COLO829 (cell line): Measurements from ENCODE around the gene CD82.

Experiments
- DNase-seq: peaks from one replicate; pipeline ENCODE4 v3.0.0; 2012; ENCODE audit warnings: low spot score

CD82 gene, protein sequence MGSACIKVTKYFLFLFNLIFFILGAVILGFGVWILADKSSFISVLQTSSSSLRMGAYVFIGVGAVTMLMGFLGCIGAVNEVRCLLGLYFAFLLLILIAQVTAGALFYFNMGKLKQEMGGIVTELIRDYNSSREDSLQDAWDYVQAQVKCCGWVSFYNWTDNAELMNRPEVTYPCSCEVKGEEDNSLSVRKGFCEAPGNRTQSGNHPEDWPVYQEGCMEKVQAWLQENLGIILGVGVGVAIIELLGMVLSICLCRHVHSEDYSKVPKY

DNA sequence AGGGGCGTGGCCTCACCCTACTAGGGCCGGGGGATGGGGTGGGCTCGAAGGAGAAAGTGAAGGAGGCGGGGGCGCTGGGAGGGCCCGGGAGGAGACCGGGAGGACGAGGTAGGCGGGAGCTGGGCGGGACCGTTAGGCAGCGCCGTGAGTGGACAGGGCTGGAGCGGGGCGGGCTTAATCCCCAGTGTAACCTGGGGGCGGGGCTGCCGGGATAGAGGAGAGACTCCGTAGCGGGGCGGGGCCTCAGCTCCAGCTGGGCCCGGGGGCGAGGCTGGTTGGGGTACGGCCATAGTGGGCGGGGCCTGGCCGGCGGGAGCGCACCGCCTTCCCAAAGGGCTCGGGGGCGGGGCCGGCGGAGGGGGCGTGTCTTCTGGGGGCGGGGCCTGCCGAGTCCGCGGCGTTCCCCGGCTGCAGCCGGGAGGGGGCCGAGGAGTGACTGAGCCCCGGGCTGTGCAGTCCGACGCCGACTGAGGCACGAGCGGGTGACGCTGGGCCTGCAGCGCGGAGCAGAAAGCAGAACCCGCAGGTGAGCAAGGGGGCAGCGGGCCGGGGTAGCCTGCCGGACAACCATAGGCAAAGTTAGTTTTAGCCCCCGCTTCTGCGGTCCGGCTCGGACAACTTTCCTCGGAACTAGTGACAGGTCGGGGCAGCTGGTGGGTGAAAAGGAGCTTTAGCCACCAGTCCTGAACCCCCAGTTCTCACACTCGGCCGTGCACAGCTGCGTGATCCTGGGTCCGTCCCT, at the start of gene CD82:
Gene CD82 (plus strand): TSS at position 453 of the 742 bp plus-strand sequence. CDS start 29,000 bp downstream, outside the sequence.
- peak; percentile 98 for DNase-seq

DNA sequence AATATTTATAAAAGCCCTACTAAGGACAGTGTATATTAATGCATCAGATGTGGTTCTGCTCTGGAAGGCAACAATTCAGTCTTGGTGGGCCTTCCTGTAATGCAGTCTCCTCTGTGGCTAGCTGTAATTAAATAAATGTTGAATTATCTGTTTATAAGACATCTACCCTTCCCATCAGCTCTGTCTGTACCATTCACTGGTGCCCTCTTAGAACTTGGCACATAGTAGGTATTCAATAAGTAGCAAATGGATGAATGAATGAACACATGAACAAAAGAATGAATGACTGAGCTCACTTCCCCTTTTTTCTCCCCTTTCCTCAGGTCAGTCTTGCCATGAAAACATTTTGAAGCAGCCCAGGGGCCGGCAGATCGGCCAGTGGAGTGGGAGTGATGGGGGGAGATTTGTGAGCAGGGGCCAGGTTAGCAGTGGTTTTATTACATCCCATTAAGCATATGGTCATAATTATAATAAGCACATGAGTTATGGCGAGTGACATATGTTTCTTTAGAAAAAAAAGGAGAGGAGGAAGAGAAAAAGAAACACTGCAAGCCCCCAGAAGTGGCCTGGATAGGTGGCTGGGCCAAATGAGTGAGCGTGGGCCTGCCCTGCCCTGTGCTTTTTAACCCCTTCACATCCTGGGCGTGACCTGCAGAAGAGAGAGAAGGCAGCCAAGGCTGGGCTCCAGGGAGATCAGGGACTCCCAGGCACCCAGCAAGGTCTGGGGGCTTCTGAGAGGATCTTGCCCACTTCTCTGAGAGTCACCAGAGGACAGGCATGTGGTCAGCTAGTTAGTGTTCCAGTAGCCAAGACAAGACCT, 48.6 kb upstream of the CD82 start:
- DNase-seq, result no peak

DNA sequence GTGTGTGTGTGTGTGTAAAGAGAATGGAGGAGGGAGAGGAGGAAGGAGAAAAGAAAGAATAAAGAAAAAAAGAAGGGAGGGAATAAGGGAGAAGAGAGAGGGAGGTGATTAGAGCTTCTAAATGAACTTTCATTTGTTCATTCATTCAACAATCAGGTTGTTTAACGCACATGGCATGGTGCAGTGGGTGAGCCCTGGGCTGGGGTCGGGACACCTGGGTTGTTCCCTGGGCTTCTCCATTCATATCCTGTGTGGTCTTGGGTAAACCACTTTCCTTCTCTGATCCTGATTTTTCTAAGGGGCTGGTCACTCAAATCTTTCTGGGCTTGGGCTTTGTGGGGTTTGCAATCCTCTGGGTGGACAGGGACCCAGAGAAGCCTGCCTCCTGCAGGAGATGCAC, 47.9 kb upstream of the CD82 start:
- DNase-seq, result no peak

DNA sequence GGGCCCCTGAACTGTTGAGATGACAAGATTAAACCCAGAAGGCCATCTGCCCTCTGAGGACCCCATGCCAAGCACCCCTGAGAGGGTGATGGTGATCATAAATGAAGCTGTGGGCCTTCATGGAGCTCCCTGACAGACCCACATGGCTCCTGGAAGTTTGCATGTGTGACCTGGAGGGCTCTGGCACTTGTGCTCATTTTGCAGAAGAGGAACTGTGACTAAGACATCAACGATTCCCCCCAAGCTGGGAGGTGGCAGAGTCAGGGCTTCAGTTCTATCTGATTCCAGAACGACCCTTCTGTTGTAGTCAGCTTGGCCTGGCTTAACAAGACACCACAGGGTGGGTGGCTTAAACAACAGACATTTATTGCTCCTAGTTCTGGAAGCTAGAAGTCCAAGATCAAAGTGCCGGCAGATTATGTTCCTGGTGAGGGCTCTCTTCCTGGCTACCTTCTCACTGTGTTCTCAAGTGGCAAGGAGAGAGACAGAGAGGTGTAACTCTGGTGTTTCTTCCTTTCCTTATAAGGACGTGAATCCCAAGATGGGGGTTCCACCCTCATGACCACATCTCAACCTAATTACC, 46.4 kb upstream of the CD82 start:
- no peak for DNase-seq

DNA sequence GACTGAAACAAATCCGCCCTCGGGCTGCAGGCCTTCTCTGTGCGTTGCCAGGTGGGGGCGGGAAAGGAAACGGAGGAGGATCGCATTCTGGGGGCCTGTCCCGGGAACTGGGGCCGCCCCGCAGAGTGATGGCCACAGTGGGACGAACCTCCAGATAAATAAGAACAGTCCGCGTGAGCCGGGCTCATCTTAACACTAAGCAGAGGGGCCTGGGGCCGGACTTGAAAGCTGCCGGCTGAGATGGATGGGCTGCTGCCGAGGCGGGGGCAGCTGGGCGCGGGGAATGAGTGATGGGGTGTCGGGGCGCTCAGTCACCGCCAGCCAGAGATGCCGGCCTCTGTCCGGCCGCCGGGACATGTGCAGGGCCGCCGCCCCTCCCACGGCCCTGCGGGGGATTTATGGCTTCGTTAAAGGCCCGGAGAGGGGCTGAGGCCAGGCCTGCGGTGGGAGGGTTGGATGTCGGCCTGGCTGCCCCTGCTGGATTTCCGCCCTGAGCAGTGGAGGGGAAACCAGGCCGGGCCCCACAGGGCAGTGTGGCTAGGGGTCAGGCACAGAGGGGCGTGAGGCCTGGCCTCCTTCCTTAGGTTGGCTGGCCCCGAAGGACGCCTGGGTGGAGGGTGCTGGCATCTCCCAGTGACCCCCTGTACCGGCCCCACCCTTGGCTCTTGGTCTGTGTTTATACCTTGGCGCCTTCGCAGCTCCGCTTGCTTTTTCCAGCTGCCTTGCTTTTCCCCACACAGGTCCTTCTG, 45.3 kb upstream of the CD82 start:
- DNase-seq, result no peak

DNA sequence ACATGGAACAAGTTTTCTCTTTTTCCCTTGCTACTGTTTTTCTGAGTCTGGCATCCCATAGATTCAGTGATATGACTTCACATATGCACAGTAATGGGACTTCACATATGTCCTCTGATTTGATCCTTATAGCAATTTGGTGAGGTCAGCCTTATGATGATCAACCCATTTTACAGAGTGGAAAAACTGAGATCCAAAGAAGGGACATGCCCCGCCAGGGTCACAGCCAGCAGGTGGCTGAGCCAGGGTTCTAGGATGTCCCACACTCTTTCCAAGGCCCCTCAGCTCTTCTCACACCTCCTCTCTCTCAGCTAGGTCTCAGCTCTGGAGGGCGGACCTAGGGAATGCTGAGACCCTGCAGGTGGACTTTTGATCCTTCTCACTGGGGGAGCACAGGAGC, 44.3 kb upstream of the CD82 start:
- no peak for DNase-seq

DNA sequence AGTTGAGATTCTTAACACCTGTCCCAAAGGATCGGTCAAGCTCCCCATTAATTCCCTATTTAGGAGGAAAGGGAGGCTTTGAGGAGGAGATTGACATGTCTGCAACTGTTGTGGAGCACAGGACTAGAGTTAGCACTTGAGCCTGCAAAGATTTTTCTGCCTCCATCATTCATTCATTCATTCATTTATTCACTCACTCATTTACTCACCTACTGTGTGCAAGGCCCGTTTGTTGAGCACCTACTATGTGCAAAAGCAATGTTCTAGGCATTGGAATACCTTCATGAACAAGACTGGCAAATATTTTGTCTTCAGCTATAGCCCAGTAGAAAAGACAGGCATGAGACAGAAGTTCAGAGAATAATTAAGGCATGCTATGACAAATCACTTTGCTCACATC, 43.2 kb upstream of the CD82 start:
- no peak for DNase-seq

DNA sequence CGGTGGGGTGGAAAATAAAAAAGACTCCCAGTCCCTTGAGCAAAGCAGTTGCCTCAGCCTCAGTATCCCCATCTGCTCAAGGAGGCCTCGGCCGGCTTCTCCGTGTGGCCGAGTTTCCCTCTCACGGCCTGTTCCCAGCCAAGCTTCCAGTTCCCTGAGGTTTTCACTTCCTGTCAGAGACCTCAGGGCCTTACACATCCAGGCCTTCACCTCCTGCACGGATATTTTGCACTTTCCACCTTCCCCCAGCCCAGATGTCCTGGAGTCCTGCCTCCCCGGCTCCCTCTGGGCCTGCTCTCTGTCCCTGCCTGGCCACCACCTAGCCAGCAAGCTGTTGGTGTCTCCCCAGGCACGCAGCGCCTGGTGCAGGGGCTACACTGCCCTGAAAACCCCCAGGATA, 41.1 kb upstream of the CD82 start:
- DNase-seq, result no peak

DNA sequence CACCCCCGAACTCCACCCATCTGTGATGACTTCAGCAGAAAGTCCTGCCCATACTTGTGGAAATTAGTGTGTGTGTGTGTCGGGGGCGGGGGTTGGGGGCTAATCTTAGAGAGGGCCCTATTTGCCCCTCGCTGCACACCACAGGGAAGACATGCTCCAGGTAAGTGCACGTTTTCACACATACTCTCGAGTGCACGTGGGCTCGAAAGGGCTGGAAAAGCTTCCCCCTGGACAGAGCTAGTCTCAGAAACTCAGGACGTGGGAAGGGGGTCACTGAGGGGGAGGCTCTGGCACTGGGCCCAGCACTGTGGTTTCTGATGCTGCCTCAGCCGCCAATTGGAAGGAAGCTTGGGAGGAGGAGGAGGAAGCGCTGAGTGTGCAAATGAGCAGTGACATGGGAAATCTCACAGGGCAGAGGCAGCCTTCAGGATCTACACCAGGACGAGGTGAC, 40.7 kb upstream of the CD82 start:
- no peak for DNase-seq

DNA sequence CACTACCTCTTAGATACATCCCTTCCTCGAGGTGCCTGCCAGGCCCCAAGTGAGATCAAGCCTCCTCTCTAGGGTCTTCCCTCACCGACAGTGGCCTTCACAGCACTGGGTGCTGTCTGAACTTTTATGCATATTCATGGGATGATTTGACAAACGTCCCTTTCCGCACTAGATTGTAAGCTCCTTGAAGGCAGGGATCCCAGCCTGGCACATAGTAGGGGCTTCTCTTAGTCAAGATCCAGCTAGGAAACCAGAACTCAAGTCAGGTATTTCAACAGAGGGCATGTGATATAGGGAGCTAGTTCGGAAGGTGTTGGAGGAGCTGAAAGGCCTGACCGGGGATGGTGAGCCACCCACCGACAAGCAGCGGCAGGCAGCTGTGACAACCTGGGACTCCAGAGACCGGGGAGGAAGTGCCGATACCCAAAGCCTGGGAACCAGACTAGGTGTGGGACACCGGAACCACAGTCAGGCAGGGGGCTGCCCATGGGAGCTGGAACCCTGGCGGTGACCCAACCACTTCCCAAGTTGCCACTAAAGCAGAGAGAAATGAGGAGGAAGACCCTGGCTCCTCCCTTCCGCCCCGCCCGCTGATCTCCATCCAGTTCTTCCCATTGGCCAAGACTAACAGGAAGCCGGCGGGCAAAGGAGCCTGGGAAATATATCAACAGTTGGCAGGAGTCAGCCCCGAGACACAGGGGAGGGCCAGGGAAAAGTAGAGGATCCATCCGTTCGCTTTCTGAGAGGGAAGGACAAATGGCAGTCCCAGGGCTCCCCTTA, 39.8 kb upstream of the CD82 start:
- DNase-seq, result no peak

DNA sequence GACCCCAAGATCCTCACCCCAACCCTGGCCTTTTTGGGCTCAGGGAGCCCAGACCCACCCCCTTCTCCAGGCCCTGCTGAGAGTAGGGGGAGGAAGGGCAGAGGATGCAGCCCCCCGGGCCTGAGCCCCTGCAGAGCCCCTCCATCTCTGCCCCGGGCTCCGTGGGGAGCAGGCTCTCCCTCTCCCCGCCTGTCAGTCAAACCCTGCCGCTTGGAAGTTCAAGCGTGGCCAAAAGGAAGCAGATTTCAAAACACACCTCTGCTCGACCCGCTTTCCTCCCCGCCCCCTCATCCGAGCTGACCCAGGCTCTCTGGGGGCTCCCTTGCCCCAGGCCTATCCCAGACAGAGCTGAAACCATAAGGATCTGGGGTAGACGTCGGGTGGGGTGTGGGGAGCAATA, 39.0 kb upstream of the CD82 start:
- no peak for DNase-seq

DNA sequence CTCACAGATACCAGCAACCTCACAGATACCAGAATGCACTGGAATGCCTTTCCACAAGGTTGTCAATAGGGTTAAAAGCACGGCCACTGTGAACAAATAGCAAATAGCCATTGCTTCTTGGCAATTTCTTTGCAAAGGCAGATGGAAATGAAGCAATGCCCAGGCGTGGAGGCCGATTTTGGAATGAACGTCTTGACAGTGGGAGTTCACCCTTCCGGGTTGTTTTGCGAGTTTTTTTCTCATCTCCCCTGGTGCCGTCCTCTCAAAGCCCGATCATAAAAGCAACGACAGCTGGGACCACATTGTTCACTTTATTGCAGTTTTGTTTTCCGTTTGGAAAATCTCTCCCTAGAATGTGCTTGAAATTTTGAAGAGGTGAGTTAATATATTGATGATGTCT, 38.0 kb upstream of the CD82 start:
- no peak for DNase-seq

DNA sequence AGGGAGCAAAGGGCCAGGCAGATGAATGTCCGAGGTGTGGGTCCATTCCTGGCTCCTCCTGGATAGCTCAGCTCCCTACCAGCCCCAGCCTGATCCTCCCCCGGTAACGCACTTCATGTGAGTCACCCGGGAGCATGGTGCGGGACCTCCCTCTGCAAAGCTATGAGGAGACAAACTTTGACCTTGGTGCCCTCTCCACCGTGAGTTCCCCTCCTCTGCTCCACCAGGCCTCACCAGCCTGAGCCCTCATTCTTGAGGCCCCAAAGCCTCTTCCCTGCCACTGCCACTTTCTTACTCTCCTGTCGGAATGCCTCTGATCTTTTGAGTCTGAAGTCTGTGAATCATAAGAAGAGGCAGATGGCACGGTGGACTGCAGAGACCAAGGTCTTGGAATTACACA, 37.4 kb upstream of the CD82 start:
- no peak for DNase-seq

DNA sequence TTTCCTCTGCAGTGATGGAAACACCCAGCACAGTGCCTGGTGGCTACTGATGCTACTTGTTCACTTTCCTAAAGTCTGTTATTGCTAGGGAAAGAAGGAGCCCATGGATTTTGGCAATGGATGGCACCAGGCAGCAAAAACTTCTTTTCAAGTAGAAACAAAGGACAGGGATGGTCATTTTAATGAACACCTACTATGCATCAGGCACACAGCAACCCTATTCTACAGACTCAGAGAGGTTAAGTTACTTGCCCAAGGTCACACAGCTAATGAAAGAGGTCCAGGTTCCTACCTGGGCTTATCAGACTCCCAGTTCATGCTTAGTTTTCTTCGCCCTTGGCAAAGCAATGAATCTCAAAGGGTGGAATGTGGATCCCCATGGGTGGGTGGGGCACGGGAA, 36.9 kb upstream of the CD82 start:
- no peak for DNase-seq

DNA sequence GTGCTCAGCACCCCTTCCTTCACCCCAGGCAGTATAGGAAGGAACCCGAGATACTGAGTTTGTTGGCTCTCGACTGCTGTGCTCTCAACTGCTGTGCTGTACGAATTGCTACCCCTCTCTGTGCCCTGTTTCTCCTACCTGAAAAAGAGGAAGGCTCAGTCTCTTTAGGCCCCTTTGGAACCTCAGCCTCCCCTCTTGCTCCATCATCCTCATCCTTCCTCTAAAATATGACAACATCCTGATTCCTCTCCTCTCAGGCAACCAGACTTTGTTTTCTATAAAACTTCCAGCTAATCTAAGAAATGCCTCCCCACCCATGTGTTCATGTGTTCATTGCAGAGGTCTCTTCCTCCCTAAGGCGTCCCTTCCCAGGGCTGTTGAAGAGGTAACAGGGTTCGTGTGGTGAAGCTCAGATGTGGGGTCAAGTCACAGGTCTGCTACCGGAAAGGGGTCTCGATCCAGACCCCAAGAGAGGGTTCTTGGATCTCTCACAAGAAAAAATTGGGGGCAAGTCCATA, 35.5 kb upstream of the CD82 start:
- no peak for DNase-seq

DNA sequence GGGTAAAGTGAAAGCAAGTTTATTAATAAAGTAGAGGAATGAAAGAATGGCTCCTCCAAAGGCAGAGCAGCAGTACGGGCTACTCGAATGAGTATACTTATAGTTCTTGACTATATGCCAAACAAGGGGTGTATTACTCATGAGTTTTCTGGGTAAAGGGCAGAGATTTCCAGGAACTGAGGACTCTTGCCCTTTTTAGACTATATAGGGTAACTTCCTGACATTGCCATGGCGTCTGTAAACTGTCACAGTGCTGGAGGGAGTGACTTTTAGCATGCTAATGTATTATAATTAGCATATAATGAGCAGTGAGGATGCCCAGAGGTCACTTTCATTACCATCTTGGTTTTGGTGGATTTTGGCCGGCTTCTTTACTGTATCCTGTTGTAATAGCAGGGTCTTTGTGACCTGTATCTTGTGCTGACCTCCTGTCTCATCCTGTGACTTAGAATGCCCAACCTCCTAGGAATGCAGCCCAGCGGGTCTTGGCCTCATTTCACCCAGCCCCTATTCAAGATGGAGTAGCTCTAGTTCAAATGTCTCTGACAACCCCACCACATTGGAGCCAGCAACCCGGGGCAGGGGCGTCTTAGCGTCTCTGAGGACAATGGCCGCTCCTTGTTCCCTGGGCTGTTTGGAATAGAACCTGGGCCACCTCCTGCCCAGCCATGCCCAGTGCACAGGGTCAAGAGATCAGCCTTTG, 34.9 kb upstream of the CD82 start:
- DNase-seq, result no peak

DNA sequence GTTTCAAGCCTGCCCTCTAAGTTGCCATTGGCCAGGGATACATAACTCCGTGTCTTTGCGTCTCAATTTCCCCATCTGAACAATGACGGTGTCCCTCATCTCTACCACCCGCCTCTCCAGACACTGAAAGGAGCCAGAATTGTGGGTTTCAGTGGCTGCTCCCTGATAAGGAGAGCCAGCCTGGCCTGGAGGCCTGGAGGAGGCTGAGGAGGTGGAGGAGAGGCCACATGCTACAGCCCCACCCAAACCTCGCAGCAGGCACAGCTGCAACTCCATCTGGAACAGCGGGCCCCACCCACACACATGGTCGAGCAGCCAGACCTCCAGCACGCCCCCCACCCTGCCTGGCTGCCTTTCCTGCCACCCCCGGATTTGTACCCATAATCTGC, 34.4 kb upstream of the CD82 start:
- no peak for DNase-seq

DNA sequence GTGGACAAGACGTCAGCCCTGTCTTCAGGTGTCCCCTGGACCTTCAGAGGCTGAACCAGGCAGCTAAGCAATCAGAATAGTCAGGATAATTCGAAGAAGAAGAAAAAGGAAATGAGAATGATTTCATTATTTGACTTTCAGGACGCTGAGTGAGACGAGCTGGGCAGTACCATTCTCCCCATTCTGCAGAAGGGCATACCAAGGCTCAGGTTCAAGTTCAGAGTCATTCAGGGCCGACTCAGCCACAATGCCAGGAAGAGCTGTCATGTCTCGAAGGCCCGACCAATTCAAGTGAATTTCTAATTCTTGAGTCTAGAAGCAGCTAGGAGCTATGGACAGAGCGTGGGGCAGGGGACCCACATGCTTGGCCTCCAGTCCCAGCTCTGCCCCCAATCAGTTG, 33.8 kb upstream of the CD82 start:
- DNase-seq, result no peak

DNA sequence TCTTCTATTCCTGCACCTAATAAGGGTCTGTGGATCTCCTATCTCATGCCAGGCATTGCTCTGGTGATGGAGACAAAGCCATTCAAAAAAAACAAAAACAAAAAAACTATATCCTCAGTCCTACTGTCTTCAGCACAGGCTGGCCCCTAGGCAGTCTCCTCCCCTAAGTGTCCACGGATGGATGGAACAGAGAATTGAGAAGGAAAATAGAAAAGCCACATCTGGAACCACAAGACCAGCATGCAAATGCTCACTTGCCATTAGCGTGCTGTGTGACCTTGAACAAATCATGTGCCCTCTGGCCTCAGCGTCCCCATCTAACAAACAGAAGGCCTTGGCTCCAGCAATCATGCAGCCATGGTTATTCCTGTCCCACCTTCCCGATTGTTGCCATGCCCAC, 32.7 kb upstream of the CD82 start:
- DNase-seq, result no peak
